H1 (cell line): Measurements from ENCODE around the gene MAP3K6. TPM values are rescaled to one million over a fixed set of nuclear protein-coding genes. Genes with fewer than 3 reads are reported as not detected.
A peak's percentile ranks its signal among the peaks of the same experiment; 100 is the strongest.

ENCODE experiments used
- CTCF ChIA-PET: fragments of 300-600 bp; sonication (Branson Sonifier 250); formaldehyde crosslinking; loops from one replicate; lab custom pipeline; 2021; ENCODE audit not compliant: partially characterized antibody; lab: Charles Lee
- POLR2A ChIA-PET: fragments of 300-600 bp; sonication (Branson Sonifier 250); formaldehyde crosslinking; loops from one replicate; lab custom pipeline; 2021; ENCODE audit warnings: inconsistent platforms; ENCODE audit not compliant: partially characterized antibody; lab: Charles Lee
- DNase-seq, 2 experiments: peaks; one replicate each; pipeline versions ENCODE4 v3.0.0 to v3.0.0-alpha.2; 2010 to 2022; ENCODE audit warnings: low spot score in 2 of 2, low read depth in 1 of 2, mixed read lengths in 1 of 2
- FAIRE-seq: peaks from 2 replicates; lab custom pipeline; 2011; peaks lifted over from hg19 to GRCh38; lab: Jason Lieb, UNC
- H2AFZ ChIP-seq: 2 replicates; pipeline ENCODE4 v1.8.1; 2012; ENCODE audit warnings: low read length, inconsistent platforms
- H2AK5ac ChIP-seq: 2 replicates; pipeline ENCODE4 v1.6.1; 2013; ENCODE audit warnings: low read depth, low read length
- H2BK120ac ChIP-seq: replicated peaks from 2 replicates; pipeline ENCODE3; 2013; ENCODE audit warnings: low read depth, low read length, inconsistent platforms
- H2BK12ac ChIP-seq: 2 replicates; pipeline ENCODE4 v1.6.1; 2013; ENCODE audit warnings: low read depth, low read length
- H2BK15ac ChIP-seq: 2 replicates; pipeline ENCODE4 v1.6.1; 2013; ENCODE audit warnings: low read length
- H2BK20ac ChIP-seq: 2 replicates; pipeline ENCODE4 v1.6.1; 2013; ENCODE audit warnings: low read length
- H2BK5ac ChIP-seq: 2 replicates; pipeline ENCODE4 v1.6.1; 2013; ENCODE audit warnings: low read depth, low read length
- H3K14ac ChIP-seq: 2 replicates; pipeline ENCODE4 v1.6.1; 2013; ENCODE audit warnings: inconsistent platforms; ENCODE audit not compliant: insufficient read length
- H3K18ac ChIP-seq: 2 replicates; pipeline ENCODE4 v1.6.1; 2013; ENCODE audit warnings: low read length; ENCODE audit errors: extremely low read depth
- H3K23ac ChIP-seq: 2 replicates; pipeline ENCODE4 v1.6.1; 2013; ENCODE audit warnings: inconsistent platforms; ENCODE audit not compliant: insufficient read length
- H3K23me2 ChIP-seq: 2 replicates; pipeline ENCODE4 v1.6.1; 2013; ENCODE audit warnings: low read depth, low read length
- H3K27ac ChIP-seq: 2 replicates; pipeline ENCODE4 v1.6.1; 2011; ENCODE audit warnings: low read depth, low read length, inconsistent platforms
- H3K27me3 ChIP-seq, 4 experiments: replicated peaks in 1 of 4; 1 replicate in 1 of 4; 2 replicates in 3 of 4; pipeline versions ENCODE4 v1.6.1 to v1.8.1; 2011 to 2013; ENCODE audit warnings: low read length in 3 of 4, mild to moderate bottlenecking in 3 of 4, inconsistent platforms in 2 of 4, mixed read lengths in 2 of 4, moderate library complexity in 1 of 4; ENCODE audit not compliant: control insufficient read depth in 3 of 4, insufficient read depth in 3 of 4; ENCODE audit errors: extremely low read depth in 1 of 4
- H3K36me3 ChIP-seq, 4 experiments: 2 replicates each; pipeline versions ENCODE4 v1.6.1 to v1.8.1; 2011 to 2013; ENCODE audit warnings: mild to moderate bottlenecking in 4 of 4, low read length in 3 of 4, moderate library complexity in 2 of 4, control low read depth in 1 of 4, inconsistent platforms in 1 of 4; ENCODE audit not compliant: insufficient read depth in 4 of 4, control insufficient read depth in 2 of 4
- H3K4ac ChIP-seq: replicated peaks from 2 replicates; pipeline ENCODE3; 2013; ENCODE audit warnings: low read length, low read depth, mixed read lengths, inconsistent platforms; ENCODE audit not compliant: insufficient read length
- H3K4me1 ChIP-seq, 4 experiments: replicated peaks in 1 of 4; 1 replicate in 1 of 4; 2 replicates in 3 of 4; pipeline versions ENCODE4 v1.6.1 to v1.8.1; 2011 to 2013; ENCODE audit warnings: low read length in 3 of 4, inconsistent platforms in 2 of 4, mixed read lengths in 1 of 4; ENCODE audit not compliant: insufficient read depth in 4 of 4, control insufficient read depth in 3 of 4
- H3K4me2 ChIP-seq, 2 experiments: 2 replicates each; pipeline versions ENCODE4 v1.6.1 to v1.8.1; 2011 to 2013; ENCODE audit warnings: low read depth in 2 of 2, low read length in 2 of 2, control low read depth in 1 of 2, inconsistent platforms in 1 of 2, mild to moderate bottlenecking in 1 of 2; ENCODE audit not compliant: insufficient read depth in 1 of 2
- H3K4me3 ChIP-seq, 4 experiments: fragments of 200-600, 300-600 bp in 1 of 4; sonication (generic), shearing (Covaris generic), sonication (Bioruptor Twin) in 1 of 4; 2 replicates each; pipeline versions ENCODE4 v1.5.1 to v1.8.1; 2011 to 2016; ENCODE audit warnings: low read length in 4 of 4, low read depth in 3 of 4, control low read depth in 2 of 4, inconsistent platforms in 2 of 4, mild to moderate bottlenecking in 2 of 4, mixed read lengths in 1 of 4, moderate library complexity in 1 of 4; ENCODE audit not compliant: insufficient read depth in 2 of 4; ENCODE audit errors: extremely low read depth in 1 of 4
- H3K56ac ChIP-seq: replicated peaks from 2 replicates; pipeline ENCODE3; 2013; ENCODE audit warnings: low read depth, mild to moderate bottlenecking, mixed read lengths, low read length, inconsistent platforms; ENCODE audit not compliant: insufficient read length
- H3K79me1 ChIP-seq: 2 replicates; pipeline ENCODE4 v1.6.1; 2013; ENCODE audit warnings: low read depth, low read length, control low read depth
- H3K79me2 ChIP-seq, 2 experiments: 2 replicates each; pipeline versions ENCODE4 v1.6.1 to v1.8.1; 2012 to 2013; ENCODE audit warnings: low read length in 2 of 2, mild to moderate bottlenecking in 2 of 2, inconsistent platforms in 1 of 2; ENCODE audit not compliant: insufficient read depth in 2 of 2, control insufficient read depth in 1 of 2
- H3K9ac ChIP-seq, 4 experiments: replicated peaks in 1 of 4; 1 replicate in 1 of 4; 2 replicates in 3 of 4; pipeline versions ENCODE4 v1.6.1 to v1.8.1; 2011 to 2013; ENCODE audit warnings: low read depth in 3 of 4, low read length in 3 of 4, control low read depth in 2 of 4, mild to moderate bottlenecking in 2 of 4, moderate library complexity in 2 of 4, inconsistent platforms in 1 of 4; ENCODE audit errors: extremely low read depth in 1 of 4
- H3K9me3 ChIP-seq, 2 experiments: 2 replicates each; pipeline versions ENCODE4 v1.6.1 to v1.8.1; 2012 to 2013; ENCODE audit warnings: mild to moderate bottlenecking in 2 of 2, moderate library complexity in 2 of 2, control low read depth in 1 of 2, inconsistent platforms in 1 of 2, low read depth in 1 of 2, low read length in 1 of 2, mixed read lengths in 1 of 2; ENCODE audit not compliant: insufficient read depth in 2 of 2
- H4K20me1 ChIP-seq, 2 experiments: replicated peaks in 1 of 2; 2 replicates each; pipeline versions ENCODE3 to v1.8.1; 2011 to 2013; ENCODE audit warnings: inconsistent platforms in 2 of 2, low read length in 2 of 2, mild to moderate bottlenecking in 1 of 2; ENCODE audit not compliant: insufficient read depth in 2 of 2, control insufficient read depth in 1 of 2
- H4K5ac ChIP-seq: 2 replicates; pipeline ENCODE4 v1.6.1; 2013; ENCODE audit warnings: low read length, low read depth, mixed read lengths, inconsistent platforms; ENCODE audit not compliant: insufficient read length
- H4K8ac ChIP-seq: 2 replicates; pipeline ENCODE4 v1.8.0; 2013; ENCODE audit warnings: mild to moderate bottlenecking, moderate library complexity, low read length, inconsistent platforms; ENCODE audit not compliant: insufficient read depth; ENCODE audit errors: extremely low read depth
- H4K91ac ChIP-seq: replicated peaks from 2 replicates; pipeline ENCODE3; 2013; ENCODE audit warnings: low read length, mixed read lengths, inconsistent platforms; ENCODE audit not compliant: insufficient read length
- ASH2L ChIP-seq: fragments of 200-600, 300-600 bp; sonication (generic); IDR thresholded peaks from one replicate; pipeline ENCODE4 v1.7.1; 2017; ENCODE audit warnings: low read length
- CHD2 ChIP-seq: IDR thresholded peaks from 2 replicates; pipeline ENCODE4 v1.6.1; 2012; ENCODE audit warnings: low read length, improper control_type of control experiment
- FOSL1 ChIP-seq: IDR thresholded peaks from 2 replicates; pipeline ENCODE4 v1.6.1; 2011; ENCODE audit warnings: mild to moderate bottlenecking, low read depth, low read length, moderate library complexity; ENCODE audit not compliant: insufficient read depth
- POLR2AphosphoS5 ChIP-seq: IDR thresholded peaks from 2 replicates; pipeline ENCODE4 v1.6.1; 2011; ENCODE audit warnings: low read depth, low read length
- RBBP5 ChIP-seq: IDR thresholded peaks from 2 replicates; pipeline ENCODE4 v1.7.1; 2012; ENCODE audit warnings: low read depth, mild to moderate bottlenecking, inconsistent platforms, low read length, moderate library complexity, borderline replicate concordance
- RXRA ChIP-seq: IDR thresholded peaks from 2 replicates; pipeline ENCODE4 v1.6.1; 2011; ENCODE audit warnings: low read depth, mild to moderate bottlenecking, low read length, moderate library complexity; ENCODE audit not compliant: insufficient read depth
- SIN3A ChIP-seq, 2 experiments: IDR thresholded peaks in 1 of 2; conservative IDR thresholded peaks in 1 of 2; 2 replicates each; pipeline ENCODE4 v1.6.1; 2011 to 2012; ENCODE audit warnings: low read length in 2 of 2, improper control_type of control experiment in 1 of 2, low read depth in 1 of 2, mild to moderate bottlenecking in 1 of 2
- WGBS, 2 experiments: shearing (Covaris generic) in 1 of 2; methylation state at CpG; one replicate each; pipeline versions ENCODE4 v1.1.6 to v1.1.7; 2013 to 2015; ENCODE audit warnings: low lambda C conversion rate in 2 of 2, mixed read lengths in 2 of 2, inconsistent platforms in 1 of 2, low coverage in 1 of 2, missing lambda C conversion rate in 1 of 2; ENCODE audit not compliant: insufficient replicate concordance in 2 of 2, insufficient coverage in 1 of 2, insufficient read length in 1 of 2; ENCODE audit errors: extremely low coverage in 1 of 2, missing lambda C conversion rate in 1 of 2; 5-methylcytosine and 5-hydroxymethylcytosine counted together
- polyA plus RNA-seq, 7 experiments: library from polyadenylated mRNA; depleted of rRNA in 3 of 7; stranded (reverse) in 5 of 7; unstranded in 2 of 7; fragments of >200 nt in 5 of 7; fragments of 200-250 nt in 2 of 7; gene quantifications; 1 replicate in 5 of 7; 2 replicates in 1 of 7; 4 replicates in 1 of 7; pipeline versions ENCODE4 v1.2.1 to v1.2.3, GENCODE V29; 2011 to 2013; ENCODE audit warnings: missing spikeins in 2 of 7, mixed read lengths in 2 of 7
- total RNA-seq: library from RNA; stranded (reverse); fragmentation: NEBNext Ultra II Directional; extraction: Animal tissue kit (Norgen Biotek cat#: 25700); gene quantifications from 2 replicates; pipeline ENCODE4 v1.2.1, GENCODE V29; 2021

MAP3K6 gene
- total and polyA plus RNA-seq, 2 of the 8 experiments (the other 6 are each of a cell fraction or from before 2014, with no cell fraction given), result 7.4 to 7.6 TPM

DNA sequence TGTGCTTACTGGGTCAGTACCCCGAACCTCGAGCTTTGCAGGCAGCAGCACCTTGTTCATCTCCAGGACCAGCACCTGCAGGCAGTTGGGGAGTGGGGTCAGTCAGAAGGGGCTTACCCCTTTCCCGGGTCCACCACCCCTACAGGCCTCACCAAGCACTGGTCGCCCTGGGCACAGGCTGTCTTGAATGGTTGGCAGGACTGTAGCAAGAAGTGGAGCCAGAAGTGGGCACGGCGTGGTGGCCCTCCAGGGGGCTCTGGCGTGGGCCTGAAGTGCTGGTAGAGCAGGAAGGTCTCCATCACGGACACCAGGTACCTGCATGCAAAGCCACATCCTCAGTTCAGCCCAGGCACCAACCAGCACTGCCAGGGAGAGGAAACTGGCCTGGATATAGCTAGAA lies 5.2 kb downstream of the MAP3K6 start:
- POLR2A ChIA-PET, result interaction anchor here (0.9 to 10.3 kb wide), 5 partner anchors 8 to 328 kb away, joined by 3 to 101 read pairs (median 4); no protein-coding TSS in a partner anchor
- H3K36me3 ChIP-seq, result no peaks in the 10 kb centered on the region
- peak overlapping the region in 1 of 2 experiments; percentile 84; a peak in 1 of 4 replicates for H3K4me2 ChIP-seq
- CTCF ChIA-PET, result interaction anchor here (0.7 to 28.8 kb wide), 15 partner anchors 9 to 265 kb away, joined by 3 to 625 read pairs (median 6); partner anchors contain the start of genes CD164L2, FCN3, GPR3 and SYTL1
- no peaks in the 10 kb centered on the region for H3K9me3 ChIP-seq
- TF ChIP-seq POLR2AphosphoS5, result no peak
- no peak for TF ChIP-seq RBBP5
- TF ChIP-seq ASH2L, result no peak
- TF ChIP-seq SIN3A (conservative IDR thresholded peaks at IDR 0.05 in 1 of 2, IDR thresholded peaks at IDR 0.05 in 1 of 2; ENCODE audit: low read depth in 1 of 2, low read length in 2 of 2), result no peak
- TF ChIP-seq CHD2, result no peak
- no peak for TF ChIP-seq RXRA
- TF ChIP-seq FOSL1, result no peak
- no peak overlapping the region for H3K18ac ChIP-seq
- 84% methylated on average over 8 of the region's 8 CpGs; no CpG with 5 or more reads in 1 of the 2 experiments for WGBS, 2 experiments
- H3K56ac ChIP-seq, result no peak overlapping the region
- 0 out of 2 replicates have a peak overlapping the region, but pooled peaks have one; percentile 16 for H2AK5ac ChIP-seq
- H2BK120ac ChIP-seq, result no peak overlapping the region
- H3K23ac ChIP-seq, result no peak overlapping the region
- H4K8ac ChIP-seq, result no peak overlapping the region
- H3K27ac ChIP-seq, result no peak overlapping the region
- H3K79me2 ChIP-seq, result no peaks in the 10 kb centered on the region
- H4K5ac ChIP-seq, result no peak overlapping the region
- H3K9ac ChIP-seq, result no peak overlapping the region
- DNase-seq (no peak), FAIRE-seq (no peak)
- peaks cover 0 to 11% of the 10 kb centered on the region in 2 experiments for H4K20me1 ChIP-seq
- peak overlapping the region in 1 of 4 experiments; percentile 89; a peak in 1 of 8 replicates for H3K4me3 ChIP-seq
- no peak overlapping the region for H3K4ac ChIP-seq
- peaks cover 12 to 47% (median 36%) of the 10 kb centered on the region in 4 experiments for H3K27me3 ChIP-seq
- no peak overlapping the region for H2BK12ac ChIP-seq
- no peak overlapping the region for H2BK20ac ChIP-seq
- H2BK5ac ChIP-seq, result no peak overlapping the region
- no peak overlapping the region for H4K91ac ChIP-seq
- 0 out of 2 replicates have a peak overlapping the region, but pooled peaks have one; percentile 4 for H2BK15ac ChIP-seq
- H3K14ac ChIP-seq, result no peak overlapping the region
- no peaks in the 10 kb centered on the region for H3K79me1 ChIP-seq
- H3K4me1 ChIP-seq, result peaks cover 3 to 22% (median 12%) of the 10 kb centered on the region in 4 experiments
- peaks cover 14% of the 10 kb centered on the region for H3K23me2 ChIP-seq
- H2AFZ ChIP-seq, result no peak overlapping the region
